Loucy (cell line): Measurements from ENCODE around the gene HOXD4.

ENCODE experiments used
- H2AFZ ChIP-seq: fragments of 200-600 bp; sonication (generic); 2 replicates; pipeline ENCODE4 v1.6.0; 2016; ENCODE audit warnings: antibody characterized with exemption, mild to moderate bottlenecking, low read length, moderate library complexity
- H3F3A ChIP-seq: fragments of 200-600 bp; 2 replicates; pipeline ENCODE4 v1.6.0; 2016; ENCODE audit warnings: antibody characterized with exemption, low read depth, mild to moderate bottlenecking
- H3K27me3 ChIP-seq: fragments of 200-600 bp; sonication (generic); 2 replicates; pipeline ENCODE4 v1.6.1; 2014; ENCODE audit warnings: low read length, mild to moderate bottlenecking; ENCODE audit not compliant: insufficient read depth, poor library complexity, severe bottlenecking
- H3K36me3 ChIP-seq: fragments of 200-600 bp; sonication (generic); 2 replicates; pipeline ENCODE4 v1.6.1; 2016; ENCODE audit warnings: low read length; ENCODE audit not compliant: insufficient read depth
- H3K4me1 ChIP-seq: fragments of 200-600 bp; sonication (generic); 2 replicates; pipeline ENCODE4 v1.5.1; 2014; ENCODE audit warnings: low read length, mild to moderate bottlenecking; ENCODE audit not compliant: insufficient read depth, poor library complexity, severe bottlenecking
- H3K4me2 ChIP-seq: fragments of 200-600 bp; sonication (generic); 2 replicates; pipeline ENCODE4 v1.6.0; 2014; ENCODE audit warnings: antibody characterized with exemption, low read length, low read depth, mild to moderate bottlenecking; ENCODE audit not compliant: poor library complexity, severe bottlenecking
- H3K4me3 ChIP-seq: fragments of 200-600 bp; sonication (generic); 2 replicates; pipeline ENCODE4 v1.5.1; 2014; ENCODE audit warnings: low read length, mild to moderate bottlenecking, mixed read lengths; ENCODE audit not compliant: poor library complexity, severe bottlenecking
- H3K79me2 ChIP-seq: fragments of 200-600 bp; sonication (generic); 2 replicates; pipeline ENCODE4 v1.6.1; 2014; ENCODE audit warnings: low read length; ENCODE audit not compliant: insufficient read depth
- H3K9ac ChIP-seq: fragments of 200-600 bp; sonication (generic); 2 replicates; pipeline ENCODE4 v1.6.0; 2014; ENCODE audit warnings: mild to moderate bottlenecking, low read depth, low read length, moderate library complexity; ENCODE audit not compliant: poor library complexity, severe bottlenecking
- H3K9me2 ChIP-seq: fragments of 200-600 bp; sonication (generic); replicated peaks from 2 replicates; pipeline ENCODE4 v1.6.1; 2016; ENCODE audit warnings: low read depth, low read length, mixed read lengths
- H3K9me3 ChIP-seq: fragments of 200-600 bp; sonication (generic); 2 replicates; pipeline ENCODE4 v1.6.1; 2014; ENCODE audit warnings: mild to moderate bottlenecking, antibody characterized with exemption, low read length, low read depth; ENCODE audit not compliant: insufficient read depth
- H4K20me1 ChIP-seq: fragments of 200-600 bp; sonication (generic); 2 replicates; pipeline ENCODE4 v1.6.0; 2014; ENCODE audit warnings: antibody characterized with exemption, low read length, mild to moderate bottlenecking; ENCODE audit not compliant: insufficient read depth, poor library complexity, severe bottlenecking
- EZH2phosphoT487 ChIP-seq: fragments of 200-600 bp; IDR thresholded peaks from 2 replicates; pipeline ENCODE4 v1.6.1; 2018; ENCODE audit warnings: antibody characterized with exemption, mild to moderate bottlenecking, moderate library complexity, borderline replicate concordance
- TF ChIP-seq, protein P1 (sequence below): fragments of 200-600 bp; sonication (generic); conservative IDR thresholded peaks from 2 replicates; pipeline ENCODE4 v1.5.1; 2014; ENCODE audit warnings: mild to moderate bottlenecking, antibody characterized with exemption, low read length

Gene HOXD4

DNA sequence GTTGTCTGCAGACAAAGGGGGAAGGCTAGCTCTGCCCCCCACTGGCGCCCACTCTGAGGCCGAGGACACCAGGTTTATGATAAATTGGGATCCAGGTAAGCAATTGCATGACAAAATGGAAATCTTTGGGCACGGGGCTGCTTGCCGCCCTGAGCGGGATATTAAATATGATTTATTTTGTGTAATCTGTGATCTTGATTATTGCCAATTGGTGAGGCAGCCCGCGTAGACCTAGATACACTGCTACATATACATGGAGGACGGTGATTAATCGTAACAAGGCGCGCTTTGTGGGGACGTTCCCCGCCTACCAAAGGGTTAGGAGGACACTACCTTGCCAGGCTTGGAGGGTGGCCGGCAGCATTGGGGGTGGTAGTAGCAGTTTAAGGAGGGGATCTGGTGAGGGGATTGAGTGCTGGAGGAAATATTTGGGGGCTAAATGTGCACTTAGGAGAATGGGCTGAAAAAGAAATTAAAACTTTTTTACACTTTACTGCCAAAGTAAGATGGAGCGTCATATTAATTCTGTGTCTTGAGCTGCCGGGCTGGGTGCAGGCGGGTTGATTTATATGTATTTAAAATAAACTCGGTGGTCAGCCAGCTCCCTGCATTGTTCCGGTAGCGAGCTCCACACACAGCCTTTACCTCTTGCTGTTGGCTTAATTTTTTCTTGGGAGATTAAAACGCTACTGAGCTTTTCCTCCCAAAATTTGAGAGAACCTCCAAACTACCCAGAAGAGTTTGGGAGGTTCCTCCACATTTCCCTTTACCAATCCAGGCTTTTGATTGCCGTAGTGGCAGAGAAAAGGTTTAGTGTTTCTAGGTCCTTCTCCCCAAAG, 9.9 kb downstream of the HOXD4 start:
- Histone ChIP-seq H2AFZ (no peak overlapping the region), H3K79me2 (no peaks in the 10 kb centered on the region), H3K9me3 (no peaks in the 10 kb centered on the region), H3K27me3 (no peaks in the 10 kb centered on the region), H3K4me2 (no peak overlapping the region), H3K4me3 (no peak overlapping the region), H3K4me1 (no peaks in the 10 kb centered on the region), H3K9ac (no peak overlapping the region), H4K20me1 (no peaks in the 10 kb centered on the region), H3F3A (no peaks in the 10 kb centered on the region), H3K9me2 (no peaks in the 10 kb centered on the region), H3K36me3 (no peaks in the 10 kb centered on the region)
- no peak for TF ChIP-seq EZH2phosphoT487
- TF ChIP-seq, protein P1, sequence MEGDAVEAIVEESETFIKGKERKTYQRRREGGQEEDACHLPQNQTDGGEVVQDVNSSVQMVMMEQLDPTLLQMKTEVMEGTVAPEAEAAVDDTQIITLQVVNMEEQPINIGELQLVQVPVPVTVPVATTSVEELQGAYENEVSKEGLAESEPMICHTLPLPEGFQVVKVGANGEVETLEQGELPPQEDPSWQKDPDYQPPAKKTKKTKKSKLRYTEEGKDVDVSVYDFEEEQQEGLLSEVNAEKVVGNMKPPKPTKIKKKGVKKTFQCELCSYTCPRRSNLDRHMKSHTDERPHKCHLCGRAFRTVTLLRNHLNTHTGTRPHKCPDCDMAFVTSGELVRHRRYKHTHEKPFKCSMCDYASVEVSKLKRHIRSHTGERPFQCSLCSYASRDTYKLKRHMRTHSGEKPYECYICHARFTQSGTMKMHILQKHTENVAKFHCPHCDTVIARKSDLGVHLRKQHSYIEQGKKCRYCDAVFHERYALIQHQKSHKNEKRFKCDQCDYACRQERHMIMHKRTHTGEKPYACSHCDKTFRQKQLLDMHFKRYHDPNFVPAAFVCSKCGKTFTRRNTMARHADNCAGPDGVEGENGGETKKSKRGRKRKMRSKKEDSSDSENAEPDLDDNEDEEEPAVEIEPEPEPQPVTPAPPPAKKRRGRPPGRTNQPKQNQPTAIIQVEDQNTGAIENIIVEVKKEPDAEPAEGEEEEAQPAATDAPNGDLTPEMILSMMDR: no peak

DNA sequence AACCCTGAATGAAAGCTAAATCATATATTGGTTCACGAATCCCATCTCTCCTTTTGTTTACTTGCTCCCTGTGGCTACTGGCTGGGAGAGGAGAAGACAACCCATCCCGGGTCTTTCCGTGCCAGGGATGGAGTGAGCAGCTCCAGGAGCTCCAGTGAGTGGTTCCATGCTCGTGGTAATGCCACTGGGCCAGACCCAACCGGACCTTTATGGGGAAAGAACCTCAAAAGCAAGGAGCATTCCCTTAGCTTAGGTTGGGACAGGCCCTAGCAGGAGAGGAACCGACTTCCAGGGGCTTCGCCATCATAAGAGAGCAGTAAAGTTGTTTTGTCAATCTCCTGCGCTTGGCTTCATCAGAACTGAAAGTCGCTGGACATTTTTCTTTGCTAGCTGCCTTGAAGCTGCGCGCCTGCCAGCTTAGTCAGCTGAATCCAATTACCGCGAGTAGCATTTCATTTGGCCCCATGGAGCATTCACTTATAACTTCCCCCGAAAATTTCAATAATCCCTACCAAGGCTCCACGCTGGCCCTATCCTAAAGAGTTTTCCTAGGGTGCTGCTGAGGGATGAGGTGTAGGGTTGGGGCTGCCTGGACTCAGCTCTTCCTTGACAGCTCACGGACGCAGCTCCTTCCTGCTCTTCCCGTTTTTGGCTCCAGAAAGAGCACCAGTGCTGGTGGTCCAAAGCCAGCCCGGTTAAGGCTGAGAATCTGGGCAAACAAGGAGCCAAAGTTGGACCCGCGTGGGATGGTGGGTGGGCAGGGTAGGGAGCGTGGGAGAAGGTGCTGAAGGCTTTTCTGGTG, 10.7 kb downstream of the HOXD4 start:
- H3K9me2 ChIP-seq: no peaks in the 10 kb centered on the region
- no peak overlapping the region for H3K4me2 ChIP-seq
- no peak overlapping the region for H3K9ac ChIP-seq
- H3K4me1 ChIP-seq: no peaks in the 10 kb centered on the region
- H3K27me3 ChIP-seq: no peaks in the 10 kb centered on the region
- H3F3A ChIP-seq: no peaks in the 10 kb centered on the region
- H3K36me3 ChIP-seq: no peaks in the 10 kb centered on the region
- no peak overlapping the region for H3K4me3 ChIP-seq
- no peak overlapping the region for H2AFZ ChIP-seq
- no peaks in the 10 kb centered on the region for H3K79me2 ChIP-seq
- H3K9me3 ChIP-seq: no peaks in the 10 kb centered on the region
- TF ChIP-seq, protein P1: no peak
- TF ChIP-seq EZH2phosphoT487: no peak
- no peaks in the 10 kb centered on the region for H4K20me1 ChIP-seq

DNA sequence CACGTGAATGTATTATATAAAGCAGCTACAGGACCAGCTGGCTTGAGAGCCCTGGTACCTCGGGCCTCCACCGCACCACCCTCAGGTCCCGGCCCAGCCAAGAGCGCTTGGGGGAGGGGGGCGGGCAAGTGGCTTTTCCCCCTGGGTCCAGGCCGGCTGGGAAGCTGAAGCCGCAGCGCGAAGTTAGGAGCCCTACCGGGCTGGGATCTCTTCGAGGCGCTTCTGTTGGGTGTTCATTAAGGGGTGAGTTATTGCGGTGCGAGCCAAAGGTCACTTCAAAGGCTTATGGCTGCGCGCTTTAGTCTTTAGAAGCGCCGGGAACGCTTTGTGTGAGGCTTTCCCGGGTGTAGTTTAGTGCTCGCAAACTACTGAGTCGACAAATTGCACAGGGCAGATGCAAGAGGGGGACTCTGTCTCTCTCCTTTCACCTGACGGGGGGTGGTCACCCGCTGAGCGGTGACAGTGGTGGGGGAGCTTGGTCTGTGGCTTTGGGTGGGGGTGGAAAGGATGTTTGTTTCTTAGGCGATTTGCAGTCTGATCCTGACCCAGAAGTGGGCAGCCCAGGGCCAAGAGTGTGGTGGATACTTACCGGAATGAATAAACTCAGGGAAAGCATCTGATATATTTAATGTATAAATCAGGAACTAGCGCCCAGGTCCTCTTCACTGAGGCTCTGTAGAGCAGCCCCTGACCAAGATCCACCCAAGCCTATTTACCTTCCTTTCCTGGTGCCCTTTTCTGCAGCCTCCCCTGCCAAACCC, 11.7 kb downstream of the HOXD4 start:
- H3K9ac ChIP-seq: no peak overlapping the region
- H3K4me1 ChIP-seq: no peaks in the 10 kb centered on the region
- H4K20me1 ChIP-seq: no peaks in the 10 kb centered on the region
- no peak overlapping the region for H3K4me3 ChIP-seq
- no peaks in the 10 kb centered on the region for H3K27me3 ChIP-seq
- H3K9me2 ChIP-seq: no peaks in the 10 kb centered on the region
- no peaks in the 10 kb centered on the region for H3K79me2 ChIP-seq
- no peaks in the 10 kb centered on the region for H3F3A ChIP-seq
- no peak overlapping the region for H3K4me2 ChIP-seq
- H3K9me3 ChIP-seq: no peaks in the 10 kb centered on the region
- H2AFZ ChIP-seq: no peak overlapping the region
- no peaks in the 10 kb centered on the region for H3K36me3 ChIP-seq
- TF ChIP-seq, protein P1: no peak
- no peak for TF ChIP-seq EZH2phosphoT487
